Stimulated activated CD4-positive, alpha-beta T cell treated with anti-CD3 and anti-CD28 coated beads, Interleukin-2, amount 100 ng/mL, for 4 hours (primary cell): ENCODE measurements around the gene TARS3.

ENCODE experiments used
- DNase-seq: peaks from one replicate; pipeline ENCODE4 v3.0.0-alpha.2; 2020; ENCODE audit warnings: low read depth

TARS3 gene

GRCh38 chr15:101604124-101604874, 120.0 kb downstream of the TARS3 start:
- DNase-seq: no peak
